Measurements from ENCODE around the gene FIGLA.

The FIGLA gene

GRCh38 chr2:70757360-70757759 is 33.1 kb downstream of the FIGLA start:
- TF ChIP-seq CTCF (IDR thresholded peaks at IDR 0.05; ENCODE audit: low read depth, low read length) = no peak
- no peak overlapping the region for H3K4me3 ChIP-seq (replicated peaks in 1 of 2; ENCODE audit: low read depth in 2 of 2, low read length in 2 of 2)
- no peak for DNase-seq (ENCODE audit: low read depth in 2 of 2)

- H3K4me3 ChIP-seq (replicated peaks in 1 of 2; ENCODE audit: low read depth in 2 of 2, low read length in 2 of 2) = no peak overlapping the region
- no peak for TF ChIP-seq CTCF (IDR thresholded peaks at IDR 0.05; ENCODE audit: low read depth, low read length)
- DNase-seq (ENCODE audit: low read depth in 2 of 2) = no peak
Observed at GRCh38 chr2:70756128-70756527, 34.3 kb downstream of the FIGLA start.

GRCh38 chr2:70753902-70754301 is 36.5 kb downstream of the FIGLA start:
- no peak for DNase-seq (ENCODE audit: low read depth in 2 of 2)
- no peak overlapping the region for H3K4me3 ChIP-seq (replicated peaks in 1 of 2; ENCODE audit: low read depth in 2 of 2, low read length in 2 of 2)
- TF ChIP-seq CTCF (IDR thresholded peaks at IDR 0.05; ENCODE audit: low read depth, low read length) = no peak

- H3K4me3 ChIP-seq (replicated peaks in 1 of 2; ENCODE audit: low read depth in 2 of 2, low read length in 2 of 2) = no peak overlapping the region
- DNase-seq (ENCODE audit: low read depth in 2 of 2) = no peak
- TF ChIP-seq CTCF (IDR thresholded peaks at IDR 0.05; ENCODE audit: low read depth, low read length) = no peak
Observed at GRCh38 chr2:70753031-70753430, 37.4 kb downstream of the FIGLA start.

- H3K4me3 ChIP-seq (replicated peaks in 1 of 2; ENCODE audit: low read depth in 2 of 2, low read length in 2 of 2) = no peak overlapping the region
- TF ChIP-seq CTCF (IDR thresholded peaks at IDR 0.05; ENCODE audit: low read depth, low read length) = no peak
- DNase-seq (ENCODE audit: low read depth in 2 of 2) = no peak
Observed at GRCh38 chr2:70752396-70752795, 38.0 kb downstream of the FIGLA start.

DNA sequence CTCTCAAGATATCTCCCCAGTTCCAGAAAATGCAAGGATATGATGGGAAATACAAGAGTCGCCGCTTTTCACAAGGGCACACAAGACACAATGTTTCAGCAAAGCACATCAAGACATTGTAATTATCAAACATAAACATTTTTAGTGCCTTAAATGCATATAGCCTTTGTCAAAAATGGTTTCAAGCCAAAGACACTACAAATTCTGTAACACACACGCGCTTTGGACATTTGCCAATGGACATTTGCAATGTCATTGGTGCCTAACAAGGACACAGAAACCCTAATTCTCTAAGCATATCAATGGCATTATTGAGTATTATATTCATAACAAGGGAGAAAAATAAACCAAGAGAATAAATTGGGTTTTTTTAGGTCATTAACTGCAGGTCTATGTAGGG is 38.6 kb downstream of the FIGLA start:
- DNase-seq (ENCODE audit: low read depth in 2 of 2) = no peak
- TF ChIP-seq CTCF (IDR thresholded peaks at IDR 0.05; ENCODE audit: low read depth, low read length) = no peak

GRCh38 chr2:70750320-70750719 is 40.1 kb downstream of the FIGLA start:
- H3K4me3 ChIP-seq (replicated peaks in 1 of 2; ENCODE audit: low read depth in 2 of 2, low read length in 2 of 2) = no peak overlapping the region
- no peak for TF ChIP-seq CTCF (IDR thresholded peaks at IDR 0.05; ENCODE audit: low read depth, low read length)
- DNase-seq (ENCODE audit: low read depth in 2 of 2) = no peak

More for the DNA sequence above, 38.6 kb downstream of the FIGLA start:
- H3K4me3 ChIP-seq (replicated peaks in 1 of 2; ENCODE audit: low read depth in 2 of 2, low read length in 2 of 2) = no peak overlapping the region
